Dermis blood vessel endothelial cell (primary cell): Measurements from ENCODE around the gene SAG. TPM values are rescaled to one million over a fixed set of nuclear protein-coding genes. Genes with fewer than 3 reads are reported as not detected.

Experiments used
- DNase-seq: peaks from one replicate; pipeline ENCODE4 v3.0.0; 2010
- total RNA-seq: library from RNA; depleted of rRNA; stranded (reverse); fragments of >200 nt; gene quantifications from 2 replicates; pipeline ENCODE4 v1.2.3, GENCODE V29; 2014

SAG gene
- total RNA-seq, 1 donor from 2014 or later = not detected

- DNase-seq = no peak
Measured at GRCh38 chr2:233380995-233381637, 73.5 kb downstream of the SAG start.

DNA sequence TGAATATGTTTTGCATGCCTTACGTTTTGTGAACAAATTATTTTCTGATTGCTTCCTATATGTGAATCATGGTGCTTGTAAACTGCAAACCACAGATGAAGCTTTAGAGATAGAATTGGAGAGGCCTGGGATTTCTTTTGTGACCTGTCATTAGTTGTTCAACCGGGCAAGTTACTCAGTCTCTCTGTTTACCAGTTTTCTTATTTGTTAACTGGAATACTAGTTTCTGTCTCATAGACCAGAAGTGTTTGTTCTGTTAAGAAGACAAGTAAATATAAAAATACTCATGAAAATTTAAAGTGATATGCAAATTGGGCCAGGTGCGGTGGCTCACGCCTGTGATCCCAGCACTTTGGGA lies 74.0 kb downstream of the SAG start:
- no peak for DNase-seq

DNA sequence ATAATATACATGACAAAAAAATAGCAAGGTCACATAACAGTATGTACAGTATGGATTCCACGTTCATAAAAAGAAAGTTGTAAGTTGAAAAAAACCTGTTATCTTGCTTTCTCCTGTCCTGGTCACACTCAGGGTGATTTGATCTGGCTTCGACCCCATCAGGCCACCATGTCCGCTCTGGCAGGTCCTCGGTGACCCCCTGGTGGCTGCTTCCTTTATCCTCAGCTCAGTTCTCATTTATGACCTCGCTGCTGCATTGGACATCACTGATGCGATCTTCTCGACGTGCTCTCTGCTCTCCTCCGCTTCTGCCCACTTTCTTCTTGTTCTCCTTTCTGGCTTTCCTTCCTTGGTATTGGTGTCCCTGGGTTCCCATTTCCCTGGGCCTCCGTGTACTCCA lies 76.4 kb downstream of the SAG start:
- DNase-seq = no peak

GRCh38 chr2:233384811-233385488 lies 77.3 kb downstream of the SAG start:
- no peak for DNase-seq

DNA sequence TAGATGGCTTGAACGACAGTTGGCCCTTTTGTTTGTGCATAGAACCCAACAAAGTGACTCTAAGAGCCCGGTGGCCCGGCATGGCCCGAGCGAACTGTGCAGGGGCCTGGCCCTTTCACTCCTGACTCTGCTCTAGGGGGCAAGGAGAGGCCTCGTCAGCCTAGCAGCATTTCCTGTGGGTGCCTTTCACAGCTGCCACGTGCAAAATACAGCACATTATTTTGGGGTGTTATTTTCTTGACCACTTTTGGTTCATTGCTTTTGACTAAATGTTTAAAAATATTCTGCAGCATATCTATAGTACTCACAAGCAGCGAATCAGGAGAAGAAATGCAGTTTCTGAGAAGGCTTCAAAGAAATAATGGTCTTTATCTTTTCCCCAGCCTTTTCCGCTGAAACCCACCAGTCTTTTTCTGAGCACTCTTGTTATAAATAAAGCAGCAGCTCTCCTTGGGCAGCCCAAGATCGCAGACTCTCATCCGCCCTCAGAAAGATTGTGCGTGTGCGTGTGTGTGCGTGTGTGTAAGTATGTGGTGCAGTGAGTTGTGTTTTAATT lies 78.0 kb downstream of the SAG start:
- no peak for DNase-seq

DNA sequence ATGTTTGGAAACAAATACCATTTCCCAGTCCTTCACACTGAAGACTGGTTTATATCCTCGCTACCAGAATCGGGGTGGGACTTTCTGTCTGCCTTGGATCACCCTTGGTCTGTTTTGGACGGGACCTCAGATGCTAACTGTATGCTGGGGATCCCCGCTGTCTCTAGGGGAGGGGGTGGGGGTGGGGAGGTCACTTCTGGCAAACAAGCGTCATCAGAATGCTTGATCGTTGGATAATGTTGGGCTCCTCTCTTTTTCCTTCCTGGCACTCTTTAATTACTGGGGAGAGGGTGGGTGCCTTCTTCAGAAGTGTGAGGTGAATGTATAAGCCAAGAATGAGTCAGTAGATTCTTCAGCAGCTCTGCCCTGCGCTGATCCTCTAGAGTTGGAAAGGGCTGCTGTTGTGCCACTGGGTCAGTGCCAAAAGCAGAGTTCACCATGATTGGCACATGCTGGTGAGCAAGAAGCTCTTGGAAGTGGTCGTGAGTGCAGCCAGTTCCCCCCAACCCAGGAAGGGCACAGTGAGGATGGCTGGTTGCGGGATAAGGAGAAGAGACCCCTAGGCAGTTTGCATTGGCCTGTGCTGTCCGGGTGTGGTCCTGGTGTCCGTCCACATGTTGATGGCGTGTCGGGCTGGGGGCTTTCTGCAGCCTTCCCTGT lies 78.9 kb downstream of the SAG start:
- peak; percentile 39 for DNase-seq

GRCh38 chr2:233387225-233387624 lies 79.6 kb downstream of the SAG start:
- DNase-seq = no peak

- peak; percentile 94 for DNase-seq
Measured at GRCh38 chr2:233387667-233388528, 80.3 kb downstream of the SAG start.

- no peak for DNase-seq
Measured at GRCh38 chr2:233389601-233390125, 82.0 kb downstream of the SAG start.

DNA sequence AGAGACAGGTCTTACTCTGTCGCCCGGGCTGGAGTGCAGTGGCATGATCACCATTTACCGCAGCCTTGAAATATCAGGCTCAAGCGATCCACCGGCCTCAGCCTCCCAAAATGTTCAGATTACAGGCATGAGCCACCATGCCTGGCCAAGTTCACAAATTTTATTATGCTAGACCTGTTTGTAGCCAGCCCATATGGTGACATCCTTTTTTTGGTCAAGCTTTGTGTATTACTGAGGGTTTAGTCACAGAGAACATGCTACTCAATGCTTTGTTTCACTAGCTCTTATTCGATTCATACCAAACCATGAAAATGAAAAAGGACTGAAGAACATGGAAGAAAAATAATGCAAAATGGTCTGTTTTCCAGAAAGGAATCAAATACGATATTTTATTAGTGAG lies 88.1 kb downstream of the SAG start:
- DNase-seq = no peak

Other genes starting within 250 kb of the SAG start
- gene INPP5D, start 247.5 kb upstream of the SAG start, total RNA-seq = 45.3 and 45.7 TPM in 2 replicates
- gene ATG16L1, start 56.1 kb upstream of the SAG start, total RNA-seq = 39.3 and 57.7 TPM in 2 replicates
- gene DGKD, start 46.7 kb downstream of the SAG start, total RNA-seq = 12.2 and 12.3 TPM in 2 replicates